Hair follicle dermal papilla cell (primary cell): Measurements from ENCODE around the gene CCDC195. TPM values are rescaled to one million over a fixed set of nuclear protein-coding genes. Genes with fewer than 3 reads are reported as not detected.

Source experiments
- total RNA-seq: library from RNA; depleted of rRNA; stranded (reverse); fragments of >200 nt; gene quantifications from 2 replicates; pipeline ENCODE4 v1.2.3, GENCODE V29; 2012

Gene CCDC195, protein sequence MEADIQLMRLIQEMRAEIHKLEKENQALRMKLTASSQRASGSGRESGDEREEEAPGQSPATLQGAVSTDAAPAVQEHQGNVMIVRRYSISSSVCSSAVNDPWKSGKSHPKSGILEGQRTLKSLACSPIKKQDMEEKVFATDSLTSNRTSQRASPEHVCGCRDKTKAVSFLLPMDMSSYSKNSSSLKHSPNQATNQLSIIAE
- total RNA-seq: not detected in 2 replicates

DNA sequence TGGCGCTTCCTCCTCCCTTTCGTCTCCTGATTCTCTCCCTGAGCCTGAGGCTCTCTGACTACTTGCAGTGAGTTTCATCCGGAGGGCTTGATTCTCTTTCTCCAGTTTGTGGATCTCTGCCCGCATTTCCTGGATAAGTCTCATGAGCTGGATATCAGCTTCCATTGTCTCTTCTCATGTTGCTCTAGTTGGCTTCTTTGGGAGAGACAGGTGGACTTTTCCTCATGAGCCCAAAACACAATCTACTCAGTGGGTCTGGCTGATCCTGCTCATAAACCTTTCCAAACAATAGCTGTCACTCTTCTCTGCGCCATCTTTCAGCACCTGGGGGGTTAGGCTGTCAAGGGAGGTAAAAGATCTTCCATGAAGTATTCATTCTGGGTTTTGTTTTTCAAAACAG, at the start of gene CCDC195:
Gene CCDC195, minus strand, starts transcription at position 165 of the 400 bp plus-strand sequence. Its CDS starts 0 bp downstream, at position 165.

Other genes starting within 250 kb of the CCDC195 start
- 42.9 and 56.0 TPM in 2 replicates for gene CUL3, start 131.0 kb downstream of the CCDC195 start, total RNA-seq